ENCODE data around the gene CRADD.

The CRADD gene

GRCh38 chr12:93896427-93896826 is 219.3 kb downstream of the CRADD start:
- TF ChIP-seq REST (IDR thresholded peaks at IDR 0.05; ENCODE audit: low read depth), result no peak
- TF ChIP-seq EP300 (IDR thresholded peaks at IDR 0.05; ENCODE audit: borderline replicate concordance), result no peak
- no peak for TF ChIP-seq CEBPB (IDR thresholded peaks at IDR 0.05)

GRCh38 chr12:93896952-93897351 is 219.8 kb downstream of the CRADD start:
- no peak for TF ChIP-seq NFIC (IDR thresholded peaks at IDR 0.05)
- no peak for TF ChIP-seq TAF1 (IDR thresholded peaks at IDR 0.05; ENCODE audit: low read depth)
- no peak for TF ChIP-seq CEBPB (IDR thresholded peaks at IDR 0.05)
- TF ChIP-seq TEAD4 (IDR thresholded peaks at IDR 0.05), result no peak
- TF ChIP-seq MAX (IDR thresholded peaks at IDR 0.05), result no peak
- TF ChIP-seq ZBTB7A (IDR thresholded peaks at IDR 0.05; ENCODE audit: low read depth), result no peak
- TF ChIP-seq CREB1 (IDR thresholded peaks at IDR 0.05; ENCODE audit: low read depth), result no peak
- TF ChIP-seq EGR1 (IDR thresholded peaks at IDR 0.05), result no peak
- TF ChIP-seq YY1 (IDR thresholded peaks at IDR 0.05; ENCODE audit: low read depth), result no peak
- TF ChIP-seq REST (IDR thresholded peaks at IDR 0.05; ENCODE audit: low read depth), result no peak
- TF ChIP-seq EP300 (IDR thresholded peaks at IDR 0.05; ENCODE audit: borderline replicate concordance), result no peak
- TF ChIP-seq TCF12 (IDR thresholded peaks at IDR 0.05; ENCODE audit: low read depth), result no peak
- TF ChIP-seq FOXM1 (IDR thresholded peaks at IDR 0.05; ENCODE audit: borderline replicate concordance, low read depth), result no peak
- TF ChIP-seq RAD21 (IDR thresholded peaks at IDR 0.05; ENCODE audit: low read depth), result no peak
- no peak for TF ChIP-seq USF1 (IDR thresholded peaks at IDR 0.05)

- TF ChIP-seq REST (IDR thresholded peaks at IDR 0.05; ENCODE audit: low read depth) (no peak), YY1 (IDR thresholded peaks at IDR 0.05; ENCODE audit: low read depth) (no peak), NFIC (IDR thresholded peaks at IDR 0.05) (no peak), EGR1 (IDR thresholded peaks at IDR 0.05) (no peak), CREB1 (IDR thresholded peaks at IDR 0.05; ENCODE audit: low read depth) (no peak), USF1 (IDR thresholded peaks at IDR 0.05) (no peak), TEAD4 (IDR thresholded peaks at IDR 0.05) (no peak), MAX (IDR thresholded peaks at IDR 0.05) (no peak), CEBPB (IDR thresholded peaks at IDR 0.05) (no peak), TCF12 (IDR thresholded peaks at IDR 0.05; ENCODE audit: low read depth) (no peak), ZBTB7A (IDR thresholded peaks at IDR 0.05; ENCODE audit: low read depth) (no peak), EP300 (IDR thresholded peaks at IDR 0.05; ENCODE audit: borderline replicate concordance) (no peak), RAD21 (IDR thresholded peaks at IDR 0.05; ENCODE audit: low read depth) (no peak)
Measured at GRCh38 chr12:93901739-93902138, 224.6 kb downstream of the CRADD start.

GRCh38 chr12:93902192-93902591 is 225.0 kb downstream of the CRADD start:
- TF ChIP-seq RAD21 (IDR thresholded peaks at IDR 0.05; ENCODE audit: low read depth) (no peak), NFIC (IDR thresholded peaks at IDR 0.05) (no peak), CREB1 (IDR thresholded peaks at IDR 0.05; ENCODE audit: low read depth) (no peak), YY1 (IDR thresholded peaks at IDR 0.05; ENCODE audit: low read depth) (no peak), TCF12 (IDR thresholded peaks at IDR 0.05; ENCODE audit: low read depth) (no peak), EGR1 (IDR thresholded peaks at IDR 0.05) (no peak)
